GM20000 (cell line): ENCODE data around the gene ATIC.

Source experiments
- DNase-seq: peaks from one replicate; pipeline ENCODE4 v3.0.0; 2012; ENCODE audit warnings: low spot score
- CTCF ChIP-seq: IDR thresholded peaks from 2 replicates; pipeline ENCODE4 v1.5.1; 2012; ENCODE audit warnings: mild to moderate bottlenecking, control low read depth; ENCODE audit errors: extremely low read depth, missing control alignments

ATIC gene

GRCh38 chr2:215272918-215273317 is 38.9 kb upstream of the ATIC start:
- no peak for TF ChIP-seq CTCF
- no peak for DNase-seq

DNA sequence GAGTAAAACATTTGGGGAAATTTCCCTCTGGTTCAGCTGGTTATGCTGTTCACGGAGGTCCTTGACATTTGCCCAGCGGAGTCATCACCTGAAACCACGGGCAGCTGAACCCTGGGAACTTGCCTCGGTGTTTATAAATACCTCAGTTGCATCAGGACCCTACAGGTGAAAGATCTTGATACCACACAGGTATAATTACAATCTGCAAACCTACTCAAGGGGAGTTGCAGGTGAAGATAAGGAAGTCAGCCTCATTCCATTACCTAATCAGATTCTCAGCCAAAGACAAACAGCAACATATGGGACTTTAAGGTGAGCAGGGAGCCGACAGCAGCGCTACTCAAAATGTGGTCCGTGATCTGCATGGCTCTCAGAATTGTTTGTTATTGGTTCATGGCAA is 37.0 kb upstream of the ATIC start:
- no peak for DNase-seq
- no peak for TF ChIP-seq CTCF

DNA sequence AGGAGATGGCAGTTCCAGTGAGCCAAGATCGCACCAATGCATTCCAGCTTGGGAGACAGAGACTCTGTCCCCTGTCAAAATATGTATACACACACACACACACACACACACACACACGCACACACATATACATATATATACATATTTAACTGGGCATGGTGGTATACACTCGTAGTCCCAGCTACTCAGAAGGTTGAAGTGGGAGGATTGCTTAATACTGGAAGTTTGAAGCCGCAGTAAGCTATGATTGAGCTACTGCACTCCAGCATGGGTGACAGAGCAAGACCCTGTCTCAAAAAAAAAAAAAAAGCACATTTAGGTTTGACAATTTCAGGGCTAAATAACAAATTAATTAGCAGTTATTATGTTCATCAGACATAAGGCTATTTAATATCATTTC is 36.0 kb upstream of the ATIC start:
- no peak for TF ChIP-seq CTCF
- no peak for DNase-seq

GRCh38 chr2:215277944-215278343 is 33.9 kb upstream of the ATIC start:
- TF ChIP-seq CTCF, result no peak
- no peak for DNase-seq

DNA sequence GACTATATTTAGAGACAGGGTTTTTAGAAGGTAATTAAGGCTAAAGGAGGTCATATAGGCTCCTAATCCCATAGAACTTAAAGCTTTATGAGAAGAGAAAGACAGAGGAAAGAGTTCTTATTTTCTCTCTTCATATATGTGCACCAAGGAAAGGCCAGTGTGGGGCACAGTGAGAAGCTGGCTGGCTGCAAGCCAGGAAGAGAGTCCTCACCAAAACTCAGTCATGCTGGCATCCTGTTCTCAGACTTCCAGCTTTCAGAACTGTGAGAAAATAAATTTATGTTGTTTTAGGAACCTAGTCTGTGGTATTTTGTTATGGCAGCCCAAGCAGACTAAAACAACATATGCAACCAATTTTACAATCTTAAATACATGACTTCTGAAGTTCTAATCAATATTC is 31.5 kb upstream of the ATIC start:
- no peak for DNase-seq
- TF ChIP-seq CTCF, result no peak

DNA sequence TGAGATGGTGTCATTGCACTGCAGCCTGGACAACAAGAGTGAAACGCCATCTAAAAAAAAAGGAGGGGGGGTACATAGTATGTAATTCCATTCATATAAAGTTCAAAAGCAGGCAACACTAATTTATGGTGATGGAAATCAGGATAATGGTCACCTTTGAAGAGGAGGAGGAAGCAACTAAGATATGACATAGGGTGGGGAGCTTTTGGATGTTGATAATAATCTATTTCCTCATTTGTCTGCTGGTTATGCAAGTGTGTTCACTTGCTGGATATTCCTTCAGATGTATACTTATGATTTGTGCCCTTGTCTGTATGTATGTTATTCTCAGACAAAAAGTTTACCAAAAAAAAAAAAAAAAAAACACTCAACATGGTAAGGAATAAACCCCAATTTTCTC is 28.6 kb upstream of the ATIC start:
- TF ChIP-seq CTCF, result no peak
- no peak for DNase-seq

GRCh38 chr2:215286309-215286708 is 25.6 kb upstream of the ATIC start:
- no peak for TF ChIP-seq CTCF
- DNase-seq, result no peak
